AG04449 (cell line): ENCODE data around the gene COBL.
"Not testable (repeated sequence)": the region's sequence is repeated elsewhere in the genome, so short reads cannot be mapped to it uniquely, and the experiment has no call there.

Source experiments
- CTCF ChIA-PET: fragments of 350-600 bp; formaldehyde crosslinking; extraction: SDS; loops from one replicate; lab custom pipeline; 2021; ENCODE audit warnings: antibody characterized with exemption; lab: Yijun Ruan, JAX
- POLR2A ChIA-PET: fragments of 400-600, 350-600 bp; formaldehyde crosslinking; extraction: SDS; loops from one replicate; lab custom pipeline; 2020; ENCODE audit warnings: antibody characterized with exemption, inconsistent platforms; lab: Yijun Ruan, JAX
- DNase-seq: peaks from one replicate; pipeline ENCODE4 v3.0.0-alpha.2; 2010; ENCODE audit warnings: low read depth, low spot score
- H3K4me3 ChIP-seq: 2 replicates; pipeline ENCODE4 v1.5.1; 2011; ENCODE audit warnings: low read depth, mild to moderate bottlenecking, control low read depth, low read length
- TF ChIP-seq, protein P1 (sequence below): IDR thresholded peaks from one replicate; pipeline ENCODE4 v1.5.1; 2011; ENCODE audit warnings: mild to moderate bottlenecking, moderate library complexity, low read length, control low read depth, inconsistent platforms; ENCODE audit not compliant: insufficient read depth; ENCODE audit errors: missing control alignments

The COBL gene

GRCh38 chr7:51007551-51008505 lies 308.8 kb downstream of the COBL start:
- no peak overlapping the region for H3K4me3 ChIP-seq
- POLR2A ChIA-PET, result interaction anchor here (1.1 kb wide), 1 partner anchor 12 kb away, joined by 3 read pairs; no protein-coding TSS in a partner anchor
- CTCF ChIA-PET, result interaction anchor here (0.9 to 1.4 kb wide), 8 partner anchors 8 to 212 kb away, joined by 3 to 4 read pairs (median 3); no protein-coding TSS in a partner anchor
- DNase-seq, result no peak
- TF ChIP-seq, protein P1, sequence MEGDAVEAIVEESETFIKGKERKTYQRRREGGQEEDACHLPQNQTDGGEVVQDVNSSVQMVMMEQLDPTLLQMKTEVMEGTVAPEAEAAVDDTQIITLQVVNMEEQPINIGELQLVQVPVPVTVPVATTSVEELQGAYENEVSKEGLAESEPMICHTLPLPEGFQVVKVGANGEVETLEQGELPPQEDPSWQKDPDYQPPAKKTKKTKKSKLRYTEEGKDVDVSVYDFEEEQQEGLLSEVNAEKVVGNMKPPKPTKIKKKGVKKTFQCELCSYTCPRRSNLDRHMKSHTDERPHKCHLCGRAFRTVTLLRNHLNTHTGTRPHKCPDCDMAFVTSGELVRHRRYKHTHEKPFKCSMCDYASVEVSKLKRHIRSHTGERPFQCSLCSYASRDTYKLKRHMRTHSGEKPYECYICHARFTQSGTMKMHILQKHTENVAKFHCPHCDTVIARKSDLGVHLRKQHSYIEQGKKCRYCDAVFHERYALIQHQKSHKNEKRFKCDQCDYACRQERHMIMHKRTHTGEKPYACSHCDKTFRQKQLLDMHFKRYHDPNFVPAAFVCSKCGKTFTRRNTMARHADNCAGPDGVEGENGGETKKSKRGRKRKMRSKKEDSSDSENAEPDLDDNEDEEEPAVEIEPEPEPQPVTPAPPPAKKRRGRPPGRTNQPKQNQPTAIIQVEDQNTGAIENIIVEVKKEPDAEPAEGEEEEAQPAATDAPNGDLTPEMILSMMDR, result no peak

GRCh38 chr7:51006483-51007235 lies 309.9 kb downstream of the COBL start:
- POLR2A ChIA-PET, result interaction anchor here (1.1 kb wide), 1 partner anchor 14 kb away, joined by 3 read pairs; no protein-coding TSS in a partner anchor
- no peak for DNase-seq
- TF ChIP-seq, protein P1, result no peak
- H3K4me3 ChIP-seq, result no peak overlapping the region
- CTCF ChIA-PET, result interaction anchor here (1.0 to 1.3 kb wide), 4 partner anchors 8 to 155 kb away, joined by 3 to 4 read pairs (median 3); no protein-coding TSS in a partner anchor

DNA sequence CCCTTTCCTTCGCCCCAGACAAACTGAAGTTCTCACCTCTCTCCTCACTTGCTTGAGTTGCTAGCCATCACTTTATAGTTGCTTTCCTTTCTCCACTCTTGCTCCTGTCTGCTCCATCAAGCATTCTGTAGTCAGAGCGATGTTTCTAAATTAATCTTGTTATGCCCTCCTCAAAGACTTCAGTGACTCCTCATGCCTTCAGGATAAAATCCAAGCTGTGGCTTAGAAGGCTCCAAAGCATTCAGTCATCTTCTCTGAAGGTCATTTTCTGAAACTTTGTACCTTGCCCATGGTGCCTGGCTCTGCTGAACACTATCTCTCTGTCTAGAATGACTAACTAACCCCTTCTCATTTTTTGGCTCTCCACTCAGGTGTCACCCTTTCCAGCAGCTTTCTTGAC lies 311.5 kb downstream of the COBL start:
- DNase-seq, result no peak
- ChIA-PET POLR2A (no interaction called here), CTCF (no interaction called here)
- TF ChIP-seq, protein P1, result no peak
- no peak overlapping the region for H3K4me3 ChIP-seq

GRCh38 chr7:51000956-51001355 lies 315.7 kb downstream of the COBL start:
- POLR2A ChIA-PET, result no interaction called here

GRCh38 chr7:50994753-50995319 lies 321.8 kb downstream of the COBL start:
- TF ChIP-seq, protein P1, result no peak
- no peak overlapping the region for H3K4me3 ChIP-seq
- ChIA-PET POLR2A (no interaction called here), CTCF (interaction anchor here (1.4 kb wide), 1 partner anchor 13 kb away, joined by 3 read pairs; no protein-coding TSS in a partner anchor)
- no peak for DNase-seq

More at GRCh38 chr7:51000956-51001355, 315.7 kb downstream of the COBL start:
- DNase-seq, result no peak
- CTCF ChIA-PET, result no interaction called here
- no peak overlapping the region for H3K4me3 ChIP-seq
- TF ChIP-seq, protein P1, result no peak

GRCh38 chr7:50990214-50990613 lies 326.4 kb downstream of the COBL start:
- CTCF ChIA-PET, POLR2A ChIA-PET: not testable (repeated sequence)

More at GRCh38 chr7:50990214-50990613, 326.4 kb downstream of the COBL start:
- not testable (repeated sequence) for H3K4me3 ChIP-seq, DNase-seq
